GM18498 (cell line): ENCODE measurements around the gene SEPTIN12.

Experiments used
- ATAC-seq: cut with Tn5 transposase; IDR thresholded peaks from one replicate; pipeline ENCODE4 v1.9.1; 2021; ENCODE audit warnings: mild to moderate bottlenecking, moderate library complexity; ENCODE audit not compliant: unreplicated experiment

The SEPTIN12 gene, protein sequence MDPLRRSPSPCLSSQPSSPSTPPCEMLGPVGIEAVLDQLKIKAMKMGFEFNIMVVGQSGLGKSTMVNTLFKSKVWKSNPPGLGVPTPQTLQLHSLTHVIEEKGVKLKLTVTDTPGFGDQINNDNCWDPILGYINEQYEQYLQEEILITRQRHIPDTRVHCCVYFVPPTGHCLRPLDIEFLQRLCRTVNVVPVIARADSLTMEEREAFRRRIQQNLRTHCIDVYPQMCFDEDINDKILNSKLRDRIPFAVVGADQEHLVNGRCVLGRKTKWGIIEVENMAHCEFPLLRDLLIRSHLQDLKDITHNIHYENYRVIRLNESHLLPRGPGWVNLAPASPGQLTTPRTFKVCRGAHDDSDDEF

DNA sequence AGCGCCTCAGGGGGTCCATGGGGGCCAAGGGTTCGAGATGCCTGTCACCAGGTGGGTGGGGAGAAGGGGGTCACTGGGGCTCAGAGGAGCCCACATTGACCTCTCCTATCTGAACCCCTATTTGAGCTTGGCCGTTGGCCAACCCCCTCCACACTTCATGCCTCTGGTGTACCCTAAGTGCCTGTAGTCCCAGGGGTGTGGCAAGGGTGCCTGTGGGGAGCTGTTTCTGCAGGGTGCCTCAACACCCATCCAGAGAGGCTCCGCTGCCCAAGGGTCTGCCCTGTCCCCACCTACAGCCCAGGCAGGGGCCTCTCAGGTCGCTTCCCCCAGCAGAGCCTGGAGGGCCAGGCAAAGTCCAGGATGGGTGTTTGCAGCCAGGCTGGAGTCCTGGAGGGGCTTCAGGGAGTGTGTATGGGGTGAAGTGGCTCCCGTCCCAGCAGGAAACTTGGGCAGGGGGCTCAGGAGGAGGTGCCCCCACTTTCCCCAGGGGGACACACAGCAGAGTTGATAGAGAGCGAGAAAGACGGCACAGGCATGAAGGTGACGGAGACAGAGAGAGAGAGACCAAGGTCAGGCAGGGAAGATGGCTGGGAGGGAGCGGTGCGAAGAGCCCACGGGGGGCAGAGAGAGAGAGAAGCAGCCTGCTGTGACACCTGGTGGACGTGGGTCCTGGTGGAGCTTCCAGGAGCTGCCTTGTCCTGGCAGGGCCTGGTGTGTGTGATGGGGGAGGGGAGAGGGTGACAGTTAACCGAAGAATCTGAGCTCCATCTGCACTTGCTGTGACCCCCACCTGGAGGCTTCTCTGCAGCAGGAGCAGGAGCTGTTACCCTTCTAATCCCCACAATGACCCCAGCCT lies at the start of gene SEPTIN12:
Gene SEPTIN12, minus strand, starts transcription at position 719 of the 856 bp plus-strand sequence. Its CDS starts 700 bp downstream, at position 19.
- ATAC-seq: no peak

DNA sequence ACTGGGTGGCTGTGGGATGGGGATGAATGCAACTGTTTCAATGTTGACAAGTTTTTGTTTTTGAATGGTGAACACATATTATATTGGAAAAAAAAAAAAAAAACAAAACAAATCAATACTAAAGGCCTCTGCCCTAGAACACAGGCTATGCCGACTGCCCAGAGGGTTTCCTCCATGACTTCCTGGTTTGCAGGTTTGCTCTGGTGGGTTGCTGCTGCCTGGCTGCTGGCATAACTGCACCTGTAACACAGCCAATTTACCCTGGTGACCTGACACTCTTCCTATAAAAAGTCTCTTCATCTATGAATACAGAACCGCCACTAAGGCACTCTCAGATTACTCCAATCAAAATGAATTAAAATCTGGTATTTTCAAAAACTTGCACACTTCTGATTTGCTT lies 48.6 kb upstream of the SEPTIN12 start:
- ATAC-seq: no peak

DNA sequence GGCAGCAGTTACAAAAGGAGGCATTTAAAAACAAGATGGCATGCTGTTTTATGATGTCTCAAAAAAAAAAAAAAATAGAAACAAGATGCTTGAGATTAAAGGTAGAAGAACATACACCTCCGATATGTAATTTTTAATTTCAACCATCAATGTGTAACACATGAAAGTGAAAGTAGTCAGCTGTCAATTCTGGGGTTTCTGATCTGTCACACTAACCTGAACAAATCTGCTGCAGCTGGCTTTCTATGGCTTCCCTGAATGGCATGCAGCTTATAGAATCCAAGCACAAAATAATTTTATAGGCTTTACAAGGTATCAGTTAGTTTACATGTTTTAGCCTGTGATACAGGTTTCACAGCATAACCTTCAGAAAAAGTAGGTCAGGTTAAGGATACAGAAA lies 45.4 kb upstream of the SEPTIN12 start:
- ATAC-seq: no peak

DNA sequence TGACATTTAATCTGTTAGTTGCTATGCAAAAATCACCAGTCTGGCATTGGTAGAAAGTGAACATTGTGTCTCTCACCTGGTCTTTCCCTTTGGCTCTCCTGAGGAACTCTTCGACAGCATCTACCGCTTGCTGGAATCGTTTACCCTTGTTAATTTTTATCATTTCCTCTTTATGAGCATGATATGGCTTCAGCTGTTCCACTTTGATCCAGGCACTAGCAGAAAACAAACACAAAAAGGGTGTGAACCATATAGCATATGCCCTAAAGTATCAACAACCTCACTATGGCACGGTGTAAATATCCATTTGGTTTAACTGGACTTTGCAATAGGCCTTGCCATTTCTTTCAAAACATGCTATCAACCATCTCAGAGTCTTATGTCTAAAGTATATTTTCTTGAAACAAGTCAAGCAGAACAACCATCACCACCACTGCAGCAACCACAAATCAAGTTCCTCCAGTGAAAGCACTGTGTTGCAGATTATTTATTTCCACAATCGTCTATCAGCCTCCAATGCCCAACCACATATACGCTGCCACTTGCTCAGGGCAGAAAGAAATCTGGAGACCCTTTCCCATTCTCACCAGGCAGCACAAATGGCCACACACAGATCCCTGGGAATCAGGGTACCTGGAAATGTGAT lies 44.7 kb upstream of the SEPTIN12 start:
- no peak for ATAC-seq

GRCh38 chr16:4831616-4832015 lies 43.5 kb upstream of the SEPTIN12 start:
- no peak for ATAC-seq

- no peak for ATAC-seq
Observed at GRCh38 chr16:4830408-4830807, 42.3 kb upstream of the SEPTIN12 start.

DNA sequence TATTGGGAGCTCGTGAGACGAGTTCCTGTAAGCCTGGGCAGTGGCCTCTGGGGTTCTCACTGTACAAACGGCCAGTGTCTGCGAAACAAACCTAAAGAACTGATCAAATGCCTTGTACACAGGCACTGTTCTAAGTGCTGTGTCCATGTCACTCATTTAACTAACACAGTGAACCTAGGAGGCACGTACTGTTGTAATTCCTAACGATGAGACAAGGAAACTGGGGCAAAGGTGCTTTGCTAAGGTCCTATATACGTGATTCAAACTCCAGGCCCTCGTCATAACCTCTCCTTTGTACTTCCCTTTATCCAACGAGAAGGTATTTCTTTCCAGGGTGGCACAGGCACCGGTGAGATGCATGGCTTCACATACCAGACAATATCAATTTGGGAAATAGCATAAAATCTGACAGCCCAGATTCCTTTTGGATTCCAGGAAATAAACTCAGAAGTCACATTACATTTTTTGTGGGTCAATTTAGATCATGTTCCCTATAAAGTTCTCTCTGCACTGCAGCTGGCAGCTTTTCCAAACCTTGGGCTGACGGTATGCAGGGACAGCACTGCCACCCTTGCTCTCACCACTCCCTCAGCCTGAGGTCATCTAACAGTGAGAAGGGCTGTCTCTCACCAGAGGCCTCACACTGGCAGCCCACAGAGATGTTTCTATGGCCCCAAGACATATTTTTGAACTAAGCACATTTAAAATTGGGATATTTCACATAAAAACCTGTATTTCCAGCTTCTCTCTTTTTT lies 40.6 kb upstream of the SEPTIN12 start:
- no peak for ATAC-seq

- ATAC-seq: no peak
Observed at GRCh38 chr16:4826980-4827379, 38.8 kb upstream of the SEPTIN12 start.

GRCh38 chr16:4826526-4826925 lies 38.4 kb upstream of the SEPTIN12 start:
- ATAC-seq: no peak

GRCh38 chr16:4825196-4825595 lies 37.1 kb upstream of the SEPTIN12 start:
- no peak for ATAC-seq

- no peak for ATAC-seq
Observed at GRCh38 chr16:4820652-4821051, 32.5 kb upstream of the SEPTIN12 start.

GRCh38 chr16:4814542-4815173 lies 26.5 kb upstream of the SEPTIN12 start:
- ATAC-seq: no peak

DNA sequence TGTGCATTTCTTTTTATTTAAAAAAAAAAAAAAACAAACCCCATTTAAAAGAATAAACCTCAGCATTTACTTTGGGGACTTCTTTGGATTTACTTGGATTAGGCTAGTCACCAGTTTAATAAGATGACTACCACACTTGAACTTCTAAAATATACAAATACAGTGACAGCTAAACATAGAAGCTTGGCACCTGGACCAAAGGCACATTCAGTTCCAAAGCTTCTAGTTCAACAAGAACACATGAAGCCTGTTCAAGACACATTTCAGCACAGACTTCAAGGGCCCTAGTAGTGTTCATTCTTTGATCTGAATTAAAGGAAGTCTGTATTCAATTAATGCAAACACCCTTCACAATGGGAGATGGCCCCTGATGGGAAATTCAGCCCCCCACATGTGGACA lies 25.9 kb upstream of the SEPTIN12 start:
- no peak for ATAC-seq

DNA sequence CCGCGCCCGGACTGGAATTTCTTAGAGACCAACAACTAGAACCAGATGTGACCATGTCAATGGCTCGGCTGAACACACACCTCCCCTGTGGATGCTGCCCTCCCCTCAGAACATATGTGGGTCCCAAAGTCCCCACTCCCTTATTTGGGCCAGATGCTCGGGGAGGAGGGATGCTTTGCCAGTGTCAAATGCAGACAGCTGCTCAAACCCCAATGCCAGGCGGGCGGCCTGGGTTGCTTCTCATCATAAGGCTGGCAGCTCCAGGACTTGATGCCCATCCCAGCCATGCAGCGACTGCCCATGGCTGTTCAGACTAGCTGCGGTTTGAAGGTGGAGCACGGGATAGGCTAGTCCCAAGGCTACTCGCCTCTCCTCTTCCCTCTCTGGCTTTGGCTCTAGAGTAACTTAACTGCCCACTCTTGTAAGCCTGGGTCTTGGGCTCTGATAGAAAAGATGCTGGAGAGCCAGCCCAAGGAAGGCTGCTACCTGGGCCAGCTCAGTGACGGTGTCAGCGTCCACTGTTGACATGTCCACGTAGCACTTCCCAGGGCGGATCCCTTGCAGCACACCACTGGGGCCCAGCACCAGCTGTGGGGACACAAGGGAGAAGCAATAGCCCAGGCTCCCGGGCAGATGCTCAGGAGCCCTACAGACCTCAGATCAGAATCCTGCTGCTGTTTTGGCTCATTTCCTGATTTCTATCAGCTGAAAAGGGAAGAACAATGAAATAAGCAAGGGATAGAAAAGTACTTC lies 25.3 kb upstream of the SEPTIN12 start:
- ATAC-seq: no peak

DNA sequence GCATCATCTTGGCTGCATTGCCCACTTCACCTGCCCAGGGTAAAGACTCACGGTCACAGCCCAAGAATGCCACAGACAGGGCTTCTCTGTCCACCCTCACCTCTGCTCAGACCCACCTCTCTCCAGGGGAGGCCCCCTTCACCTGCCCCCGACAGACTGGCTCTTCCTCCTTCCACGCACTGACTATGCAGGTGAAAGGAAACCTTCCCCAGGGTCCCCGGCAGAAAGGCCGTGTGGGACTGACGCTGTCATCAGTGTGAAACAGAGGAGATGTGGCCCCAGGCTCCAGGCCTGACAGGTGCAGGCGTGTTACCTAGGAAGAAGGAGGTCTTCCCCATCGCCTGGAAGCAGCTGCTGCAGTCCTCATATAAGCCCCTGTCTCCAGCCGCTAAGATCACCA lies 23.6 kb upstream of the SEPTIN12 start:
- no peak for ATAC-seq

DNA sequence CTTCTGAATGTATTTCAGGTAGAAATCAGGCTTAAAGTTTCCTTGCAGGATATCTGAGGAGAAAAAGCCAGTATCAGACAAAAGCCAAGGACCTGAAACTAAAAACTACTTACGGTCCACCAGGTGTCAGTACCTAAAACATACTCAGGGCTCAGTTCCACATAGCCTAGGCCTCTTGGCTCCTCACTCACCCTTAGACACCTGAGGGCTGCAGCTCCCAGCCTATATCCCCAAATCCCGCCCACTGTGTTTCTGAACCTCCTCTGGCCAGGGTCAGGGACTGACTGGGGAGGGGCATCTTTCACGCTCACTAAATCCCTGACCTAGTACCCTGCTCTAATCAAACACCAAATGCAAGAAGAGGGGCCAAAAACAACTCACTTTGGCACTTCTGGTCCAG lies 23.1 kb upstream of the SEPTIN12 start:
- ATAC-seq: no peak

DNA sequence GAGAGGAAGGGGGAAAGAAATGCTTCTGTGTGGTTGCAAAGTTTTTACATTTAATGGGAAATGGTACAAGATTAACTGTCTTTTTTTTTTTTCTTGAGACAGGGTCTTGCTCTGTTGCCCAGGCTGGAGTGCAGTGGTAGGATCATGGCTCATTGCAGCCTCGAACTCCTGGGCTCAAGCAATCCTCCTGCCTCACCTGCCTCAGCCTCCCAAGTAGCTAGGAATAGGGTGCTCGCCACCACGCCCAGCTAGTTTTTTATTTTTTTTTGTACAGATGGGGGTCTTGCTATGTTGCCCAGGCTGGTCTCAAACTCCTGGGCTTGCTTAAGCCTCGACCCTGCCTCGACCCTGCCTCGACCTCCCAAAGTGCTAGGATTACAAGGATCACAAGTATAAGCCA lies 18.1 kb upstream of the SEPTIN12 start:
- ATAC-seq: no peak

- no peak for ATAC-seq
Observed at GRCh38 chr16:4805231-4805630, 17.1 kb upstream of the SEPTIN12 start.

- ATAC-seq: no peak
Observed at GRCh38 chr16:4803898-4804762, 16.0 kb upstream of the SEPTIN12 start.
